ENCODE results near the gene LPP.

LPP gene

DNA sequence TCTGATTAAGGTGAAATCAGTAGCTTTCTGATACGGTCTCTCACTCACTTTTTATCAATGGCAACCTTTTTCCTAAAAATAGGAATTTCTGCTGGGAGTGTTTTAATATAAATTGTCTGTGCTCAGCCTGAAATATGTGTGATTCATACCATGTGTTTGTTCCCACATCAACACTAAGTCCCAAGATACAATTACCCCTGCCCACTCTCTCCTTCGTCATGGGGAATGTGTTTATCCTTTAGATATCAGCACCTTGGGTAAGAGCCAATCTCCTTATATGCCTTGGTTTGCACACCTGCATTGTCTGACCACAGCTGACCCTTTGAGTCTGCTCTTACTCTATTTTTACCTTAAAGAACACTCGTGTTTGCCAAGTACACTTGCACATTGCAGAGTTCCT is 356.4 kb downstream of the LPP start:
- no peak for DNase-seq (ENCODE audit: low read depth, low spot score)

GRCh38 chr3:188513662-188514328 is 359.8 kb downstream of the LPP start:
- no peak for DNase-seq (ENCODE audit: low read depth, low spot score)

- DNase-seq (ENCODE audit: low read depth, low spot score): no peak
These were observed 362.6 kb downstream of the LPP start for GRCh38 chr3:188516515-188516914.

DNA sequence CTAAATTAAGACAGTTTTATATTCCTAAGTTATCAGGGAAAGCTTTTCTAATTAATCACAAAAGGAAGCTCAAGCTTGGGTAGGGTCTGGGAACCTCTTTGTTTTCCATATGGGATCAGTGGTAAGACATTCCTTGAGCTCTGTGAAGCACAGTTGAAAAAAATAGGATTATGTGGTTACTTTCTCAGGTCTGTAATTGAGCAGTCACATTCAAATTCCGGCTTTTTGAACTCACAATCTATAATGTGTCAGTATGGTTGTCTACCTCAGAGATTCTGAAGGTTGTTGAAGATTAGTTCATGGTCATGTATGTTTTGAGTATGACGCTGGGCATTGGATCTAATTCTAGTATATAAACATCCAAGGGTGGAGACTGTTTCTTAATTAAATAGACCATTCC is 364.5 kb downstream of the LPP start:
- no peak for DNase-seq (ENCODE audit: low read depth, low spot score)

DNA sequence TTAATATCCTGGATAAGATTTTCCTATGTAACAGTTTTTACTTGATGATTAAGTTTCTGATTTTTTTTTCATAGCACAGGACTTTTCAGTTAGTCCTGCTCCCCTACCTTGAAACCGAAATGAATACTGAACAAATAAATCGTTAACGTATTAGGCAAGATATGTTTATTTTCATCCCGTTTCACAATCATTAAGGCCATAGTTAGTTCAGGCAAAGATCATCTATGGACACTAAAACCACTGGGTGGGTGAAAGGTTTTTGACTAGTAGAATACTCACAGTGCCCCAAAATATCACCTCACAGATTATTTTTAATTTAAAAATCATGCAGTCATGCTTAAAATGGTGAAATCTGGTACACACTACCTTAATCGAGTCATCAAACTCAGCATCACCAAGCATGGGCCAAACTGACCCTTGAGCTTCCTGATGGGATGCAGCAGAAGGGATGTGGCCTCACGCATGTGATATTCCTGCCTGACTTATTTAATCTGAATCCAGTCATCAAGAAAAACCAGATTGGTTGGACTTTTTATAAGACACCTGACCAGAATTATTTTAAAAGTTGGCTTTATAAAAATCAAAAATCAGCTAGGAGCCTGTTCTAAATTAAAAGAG is 365.0 kb downstream of the LPP start:
- no peak for DNase-seq (ENCODE audit: low read depth, low spot score)

DNA sequence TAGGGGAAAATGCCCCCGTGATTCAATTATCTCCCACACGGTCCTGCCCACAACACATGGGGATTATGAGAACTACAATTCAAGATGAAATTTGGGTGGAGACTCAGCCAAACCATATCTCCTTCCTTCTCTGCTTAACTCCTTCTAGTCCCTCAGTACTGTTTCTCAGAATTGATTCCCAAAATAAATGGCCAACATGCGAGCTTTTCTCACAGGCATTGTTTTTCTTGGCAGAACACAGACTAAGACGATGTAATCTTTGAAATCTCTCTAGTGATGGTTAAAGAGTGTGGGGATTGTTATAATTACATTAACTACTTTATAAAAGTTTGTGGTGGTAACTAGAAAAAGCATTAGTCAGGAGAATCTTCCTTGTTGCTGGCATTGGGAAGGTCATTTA is 366.5 kb downstream of the LPP start:
- DNase-seq (ENCODE audit: low read depth, low spot score): no peak

DNA sequence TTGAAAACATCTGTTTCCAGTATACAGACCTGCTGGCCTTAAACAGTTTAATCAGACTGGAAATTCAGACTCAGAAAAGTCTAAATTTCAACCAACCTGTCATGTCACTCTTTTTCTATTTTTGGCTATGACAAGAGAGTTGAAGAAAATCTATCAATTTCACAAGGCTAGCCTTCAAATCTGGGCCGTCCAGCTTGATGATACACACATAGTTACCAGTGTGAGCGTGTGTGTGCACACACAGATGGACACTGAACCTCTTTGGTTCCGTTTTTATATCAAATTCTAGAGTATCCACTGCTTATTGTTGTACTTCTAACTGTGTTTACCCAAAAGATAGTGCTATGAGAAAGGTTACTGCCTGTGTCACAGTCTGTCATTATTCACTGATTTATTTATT is 368.2 kb downstream of the LPP start:
- no peak for DNase-seq (ENCODE audit: low read depth, low spot score)

DNA sequence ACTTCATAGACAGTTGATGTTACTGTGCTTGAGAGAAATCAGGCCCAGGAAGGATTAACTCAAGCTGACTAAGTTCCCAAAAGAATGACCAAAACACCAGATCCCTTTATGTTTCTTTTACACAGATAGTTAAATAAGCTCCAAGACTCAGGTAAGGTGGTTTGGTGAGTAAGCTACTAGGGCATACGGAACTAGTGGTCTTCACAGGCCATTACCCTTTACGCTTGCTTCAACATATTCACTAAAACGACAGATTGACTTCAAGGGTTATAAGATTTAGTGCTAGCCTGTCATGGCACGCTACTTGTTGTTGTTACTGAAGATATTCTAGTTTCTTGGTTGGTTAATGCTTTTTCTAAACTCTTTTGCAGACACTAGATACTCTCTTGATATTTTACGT is 369.3 kb downstream of the LPP start:
- DNase-seq (ENCODE audit: low read depth, low spot score): no peak

GRCh38 chr3:188524052-188524451 is 370.1 kb downstream of the LPP start:
- DNase-seq (ENCODE audit: low read depth, low spot score): no peak

GRCh38 chr3:188526057-188526456 is 372.1 kb downstream of the LPP start:
- DNase-seq (ENCODE audit: low read depth, low spot score): no peak

- DNase-seq (ENCODE audit: low read depth, low spot score): no peak
These were observed 373.4 kb downstream of the LPP start for GRCh38 chr3:188527389-188527788.

- DNase-seq (ENCODE audit: low read depth, low spot score): no peak
These were observed 374.4 kb downstream of the LPP start for GRCh38 chr3:188528396-188528795.

- no peak for DNase-seq (ENCODE audit: low read depth, low spot score)
These were observed 375.3 kb downstream of the LPP start for GRCh38 chr3:188529228-188529627.

GRCh38 chr3:188530226-188530625 is 376.3 kb downstream of the LPP start:
- no peak for DNase-seq (ENCODE audit: low read depth, low spot score)

DNA sequence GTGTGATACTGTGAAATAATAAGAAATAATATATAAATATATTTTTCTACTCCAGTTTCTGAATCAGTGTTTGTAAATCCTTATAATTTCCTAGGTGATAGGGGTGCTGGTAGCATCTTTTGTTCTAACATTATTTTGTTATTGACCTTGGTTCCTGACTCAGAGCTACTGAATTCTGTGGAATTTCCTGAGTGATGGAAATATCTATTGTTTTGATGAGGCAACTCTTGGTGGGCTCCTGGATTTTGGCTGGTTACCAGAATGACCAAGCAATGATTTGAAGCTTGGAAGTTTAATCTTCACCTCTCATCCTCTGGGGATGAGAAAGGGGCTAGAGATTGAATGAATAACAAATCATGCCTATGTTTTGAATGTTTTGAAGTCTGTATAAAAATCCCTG is 377.3 kb downstream of the LPP start:
- DNase-seq (ENCODE audit: low read depth, low spot score): no peak

DNA sequence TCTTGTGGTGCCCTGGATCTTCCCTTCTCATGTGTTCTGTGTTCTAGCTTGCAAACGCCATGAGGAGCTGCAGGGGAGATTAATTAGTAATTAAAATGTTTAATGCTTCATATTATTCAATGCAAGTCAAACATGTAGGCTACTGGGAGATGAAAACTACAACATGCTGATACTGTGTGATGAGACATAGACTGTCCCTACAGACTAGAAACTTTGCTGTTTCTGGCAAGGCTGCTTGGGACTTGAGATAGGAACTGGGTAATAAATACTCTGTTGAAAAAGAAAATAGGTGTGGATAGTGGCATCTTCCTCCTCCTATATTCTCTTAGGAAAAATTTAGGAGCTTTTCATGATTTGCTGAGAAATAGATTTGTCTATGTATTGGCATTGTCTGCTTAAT is 379.2 kb downstream of the LPP start:
- DNase-seq (ENCODE audit: low read depth, low spot score): no peak

GRCh38 chr3:188533612-188534357 is 379.8 kb downstream of the LPP start:
- DNase-seq (ENCODE audit: low read depth, low spot score): no peak

DNA sequence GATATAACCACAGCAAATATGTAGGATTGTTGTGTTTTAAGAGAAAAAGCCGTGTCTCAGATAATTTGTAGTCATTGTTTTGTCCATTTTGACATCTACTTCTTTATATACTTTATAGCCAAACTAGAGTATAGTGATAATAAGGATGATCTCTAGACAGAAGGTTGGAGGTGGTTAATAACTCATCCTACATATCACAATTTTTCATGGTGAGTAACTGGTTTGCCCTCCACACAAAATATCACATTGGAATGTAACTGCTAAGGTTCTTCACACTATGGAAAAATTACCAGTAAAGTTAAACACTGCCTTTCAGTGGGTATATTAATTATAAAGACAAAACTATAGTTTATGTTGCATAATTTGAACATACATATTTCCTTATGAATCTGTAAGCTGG is 380.7 kb downstream of the LPP start:
- no peak for DNase-seq (ENCODE audit: low read depth, low spot score)

DNA sequence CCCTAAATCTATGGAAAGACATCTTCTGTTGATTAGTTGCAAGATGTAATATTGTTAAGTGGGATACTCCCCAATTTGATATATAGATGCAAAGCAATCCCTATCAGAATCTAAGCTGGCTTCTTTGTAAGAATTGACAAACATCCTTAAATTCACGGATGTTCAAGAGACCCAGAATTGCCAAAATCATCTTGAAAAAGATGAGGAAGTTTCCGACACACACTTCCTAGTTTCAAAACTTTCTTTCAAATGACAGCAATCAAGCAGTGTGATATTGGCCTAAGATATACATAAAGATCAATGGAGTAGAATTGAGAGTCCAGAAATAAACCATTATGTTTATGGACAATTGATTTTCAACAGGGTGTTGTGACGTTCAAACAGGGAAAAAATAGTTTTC is 383.6 kb downstream of the LPP start:
- no peak for DNase-seq (ENCODE audit: low read depth, low spot score)

- DNase-seq (ENCODE audit: low read depth, low spot score): no peak
These were observed 385.1 kb downstream of the LPP start for GRCh38 chr3:188539037-188539436.

GRCh38 chr3:188539631-188540194 is 385.8 kb downstream of the LPP start:
- no peak for DNase-seq (ENCODE audit: low read depth, low spot score)

DNA sequence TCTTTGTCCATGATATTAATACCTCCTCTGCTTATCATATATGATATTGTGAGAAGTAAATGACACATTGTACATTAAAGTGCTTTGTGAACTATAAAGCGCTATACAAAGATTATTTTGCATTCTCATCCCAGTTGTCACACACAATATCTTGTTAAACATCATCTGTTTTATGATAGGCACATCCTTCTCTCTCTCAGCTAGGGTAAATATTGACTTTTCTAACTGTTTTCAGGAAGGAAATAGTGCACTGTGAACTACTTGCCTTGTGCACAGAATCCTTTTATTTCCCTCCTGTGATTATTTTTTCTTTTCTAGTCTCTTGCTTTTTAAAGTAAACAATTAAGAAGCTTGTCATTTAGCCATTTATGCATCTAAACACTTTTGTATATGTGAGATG is 388.2 kb downstream of the LPP start:
- DNase-seq (ENCODE audit: low read depth, low spot score): no peak

DNA sequence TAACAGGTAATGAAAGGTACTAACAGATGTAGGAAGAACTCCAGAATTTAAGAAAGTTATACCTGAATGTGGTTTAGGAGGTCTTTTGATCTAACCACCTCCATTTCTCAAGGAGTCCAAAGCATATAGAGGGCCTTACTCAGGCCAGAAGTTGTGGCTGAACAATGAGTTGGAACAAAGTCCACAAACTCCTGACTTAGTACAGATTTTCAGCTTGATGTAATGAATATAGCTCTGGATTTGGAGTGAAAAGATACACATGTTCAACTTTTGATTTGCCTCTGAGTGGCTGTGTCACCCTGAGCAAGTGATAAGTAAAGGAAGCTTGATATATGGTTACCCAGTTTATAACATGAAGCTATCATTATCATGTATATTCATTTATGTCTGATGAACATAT is 390.1 kb downstream of the LPP start:
- no peak for DNase-seq (ENCODE audit: low read depth, low spot score)
